ENCODE data around the gene SH2D6. TPM values are rescaled to one million over a fixed set of nuclear protein-coding genes. Genes with fewer than 3 reads are reported as not detected.

Gene SH2D6
- total and polyA plus RNA-seq, 9 of the 15 experiments (the other 6 are each of a cell fraction or from before 2014, with no cell fraction given): 0.07 to 0.76 (median 0.33) TPM; not detected in 2

DNA sequence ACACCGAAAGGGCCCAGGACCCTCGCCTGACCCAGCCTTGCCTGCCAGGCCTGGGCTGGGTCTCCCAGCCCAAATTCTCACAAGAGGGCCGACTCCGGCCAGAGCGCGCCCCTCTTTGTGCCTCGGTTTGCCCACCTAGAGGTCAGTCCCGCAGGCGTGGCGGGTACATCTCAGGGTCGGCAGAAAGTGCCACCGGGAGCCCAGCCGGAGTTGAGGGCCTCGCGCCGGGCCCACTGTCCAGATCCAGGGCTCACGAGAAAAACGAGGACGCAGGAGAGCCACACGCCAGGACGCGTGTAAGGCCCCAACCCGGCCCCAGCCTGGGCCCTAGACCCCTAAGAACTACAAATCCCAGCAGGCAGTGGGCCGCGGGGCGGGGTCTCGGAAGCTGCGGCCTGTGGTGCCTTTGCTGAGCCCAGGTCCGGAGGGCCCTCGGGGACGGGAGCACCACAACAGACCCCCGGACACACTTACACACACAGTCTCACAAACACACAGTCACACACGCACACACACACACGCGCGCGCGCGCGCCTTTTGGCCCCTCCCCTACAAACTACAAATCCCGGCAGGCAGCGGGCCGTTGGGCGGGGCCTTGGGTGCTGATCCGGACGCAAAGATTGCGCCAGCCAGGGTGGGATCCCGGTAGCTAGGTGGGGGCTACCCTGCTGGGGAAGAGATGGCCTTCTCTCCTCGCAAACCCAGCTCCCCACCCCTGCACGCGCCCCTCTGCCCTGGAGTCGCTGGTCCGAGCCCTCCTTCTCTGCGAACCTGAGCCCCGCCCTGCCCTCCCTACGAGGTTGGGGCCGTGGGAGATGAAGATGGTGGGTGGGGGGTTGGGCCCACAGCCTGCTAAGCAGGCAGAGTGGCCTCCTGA lies at the start of gene SH2D6 (continued):
- TF ChIP-seq NR2C2 (CRISPR knock-in tag; IDR thresholded peaks at IDR 0.05) (peak; percentile 70), NR2C2 (tag; IDR thresholded peaks at IDR 0.05) (peak; percentile 89), RBM39 (optimal IDR thresholded peaks at IDR 0.05; ENCODE audit: low read depth, low read length) (no peak), SP1 (CRISPR knock-in tag; IDR thresholded peaks at IDR 0.05) (peak; percentile 93), ZNF766 (CRISPR knock-in tag; conservative IDR thresholded peaks at IDR 0.05) (peak; percentile 79), SRSF7 (optimal IDR thresholded peaks at IDR 0.05; ENCODE audit: low read depth, low read length) (no peak), SAP30 (IDR thresholded peaks at IDR 0.05; ENCODE audit: borderline replicate concordance, insufficient read depth, low read depth, low read length, poor library complexity, severe bottlenecking) (no peak), ZNF143 (CRISPR knock-in tag; IDR thresholded peaks at IDR 0.05) (peak; percentile 94), KLF16 (IDR thresholded peaks at IDR 0.05) (no peak), PRMT5 (CRISPR knock-in tag; IDR thresholded peaks at IDR 0.05) (0 out of 2 replicates have a peak, but pooled peaks have one; percentile 54), ZNF57 (CRISPR knock-in tag; IDR thresholded peaks at IDR 0.05) (0 out of 2 replicates have a peak, but pooled peaks have one; percentile 36), TRIM24 (IDR thresholded peaks at IDR 0.05) (no peak), PTTG1 (tag; IDR thresholded peaks at IDR 0.05; ENCODE audit: low read depth) (no peak), NFE2 (IDR thresholded peaks at IDR 0.05; ENCODE audit: low read depth) (no peak), TCF7L2 (IDR thresholded peaks at IDR 0.05; ENCODE audit: low read depth, low read length) (no peak), E2F3 (CRISPR knock-in tag; IDR thresholded peaks at IDR 0.05) (peak; percentile 74)
- TF ChIP-seq, protein P1, sequence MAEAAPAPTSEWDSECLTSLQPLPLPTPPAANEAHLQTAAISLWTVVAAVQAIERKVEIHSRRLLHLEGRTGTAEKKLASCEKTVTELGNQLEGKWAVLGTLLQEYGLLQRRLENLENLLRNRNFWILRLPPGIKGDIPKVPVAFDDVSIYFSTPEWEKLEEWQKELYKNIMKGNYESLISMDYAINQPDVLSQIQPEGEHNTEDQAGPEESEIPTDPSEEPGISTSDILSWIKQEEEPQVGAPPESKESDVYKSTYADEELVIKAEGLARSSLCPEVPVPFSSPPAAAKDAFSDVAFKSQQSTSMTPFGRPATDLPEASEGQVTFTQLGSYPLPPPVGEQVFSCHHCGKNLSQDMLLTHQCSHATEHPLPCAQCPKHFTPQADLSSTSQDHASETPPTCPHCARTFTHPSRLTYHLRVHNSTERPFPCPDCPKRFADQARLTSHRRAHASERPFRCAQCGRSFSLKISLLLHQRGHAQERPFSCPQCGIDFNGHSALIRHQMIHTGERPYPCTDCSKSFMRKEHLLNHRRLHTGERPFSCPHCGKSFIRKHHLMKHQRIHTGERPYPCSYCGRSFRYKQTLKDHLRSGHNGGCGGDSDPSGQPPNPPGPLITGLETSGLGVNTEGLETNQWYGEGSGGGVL (CRISPR knock-in tag; IDR thresholded peaks at IDR 0.05): no peak
- TF ChIP-seq, protein P2, sequence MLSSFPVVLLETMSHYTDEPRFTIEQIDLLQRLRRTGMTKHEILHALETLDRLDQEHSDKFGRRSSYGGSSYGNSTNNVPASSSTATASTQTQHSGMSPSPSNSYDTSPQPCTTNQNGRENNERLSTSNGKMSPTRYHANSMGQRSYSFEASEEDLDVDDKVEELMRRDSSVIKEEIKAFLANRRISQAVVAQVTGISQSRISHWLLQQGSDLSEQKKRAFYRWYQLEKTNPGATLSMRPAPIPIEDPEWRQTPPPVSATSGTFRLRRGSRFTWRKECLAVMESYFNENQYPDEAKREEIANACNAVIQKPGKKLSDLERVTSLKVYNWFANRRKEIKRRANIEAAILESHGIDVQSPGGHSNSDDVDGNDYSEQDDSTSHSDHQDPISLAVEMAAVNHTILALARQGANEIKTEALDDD (IDR thresholded peaks at IDR 0.05): no peak
- TF ChIP-seq, protein P3, sequence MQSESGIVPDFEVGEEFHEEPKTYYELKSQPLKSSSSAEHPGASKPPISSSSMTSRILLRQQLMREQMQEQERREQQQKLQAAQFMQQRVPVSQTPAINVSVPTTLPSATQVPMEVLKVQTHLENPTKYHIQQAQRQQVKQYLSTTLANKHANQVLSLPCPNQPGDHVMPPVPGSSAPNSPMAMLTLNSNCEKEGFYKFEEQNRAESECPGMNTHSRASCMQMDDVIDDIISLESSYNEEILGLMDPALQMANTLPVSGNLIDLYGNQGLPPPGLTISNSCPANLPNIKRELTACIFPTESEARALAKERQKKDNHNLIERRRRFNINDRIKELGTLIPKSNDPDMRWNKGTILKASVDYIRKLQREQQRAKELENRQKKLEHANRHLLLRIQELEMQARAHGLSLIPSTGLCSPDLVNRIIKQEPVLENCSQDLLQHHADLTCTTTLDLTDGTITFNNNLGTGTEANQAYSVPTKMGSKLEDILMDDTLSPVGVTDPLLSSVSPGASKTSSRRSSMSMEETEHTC (IDR thresholded peaks at IDR 0.05): no peak
- TF ChIP-seq, protein P4, sequence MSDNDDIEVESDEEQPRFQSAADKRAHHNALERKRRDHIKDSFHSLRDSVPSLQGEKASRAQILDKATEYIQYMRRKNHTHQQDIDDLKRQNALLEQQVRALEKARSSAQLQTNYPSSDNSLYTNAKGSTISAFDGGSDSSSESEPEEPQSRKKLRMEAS (CRISPR knock-in tag; IDR thresholded peaks at IDR 0.05): peak; percentile 98
- TF ChIP-seq, protein P5, sequence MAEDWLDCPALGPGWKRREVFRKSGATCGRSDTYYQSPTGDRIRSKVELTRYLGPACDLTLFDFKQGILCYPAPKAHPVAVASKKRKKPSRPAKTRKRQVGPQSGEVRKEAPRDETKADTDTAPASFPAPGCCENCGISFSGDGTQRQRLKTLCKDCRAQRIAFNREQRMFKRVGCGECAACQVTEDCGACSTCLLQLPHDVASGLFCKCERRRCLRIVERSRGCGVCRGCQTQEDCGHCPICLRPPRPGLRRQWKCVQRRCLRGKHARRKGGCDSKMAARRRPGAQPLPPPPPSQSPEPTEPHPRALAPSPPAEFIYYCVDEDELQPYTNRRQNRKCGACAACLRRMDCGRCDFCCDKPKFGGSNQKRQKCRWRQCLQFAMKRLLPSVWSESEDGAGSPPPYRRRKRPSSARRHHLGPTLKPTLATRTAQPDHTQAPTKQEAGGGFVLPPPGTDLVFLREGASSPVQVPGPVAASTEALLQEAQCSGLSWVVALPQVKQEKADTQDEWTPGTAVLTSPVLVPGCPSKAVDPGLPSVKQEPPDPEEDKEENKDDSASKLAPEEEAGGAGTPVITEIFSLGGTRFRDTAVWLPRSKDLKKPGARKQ (CRISPR knock-in tag; IDR thresholded peaks at IDR 0.05): no peak
- TF ChIP-seq, protein P6, sequence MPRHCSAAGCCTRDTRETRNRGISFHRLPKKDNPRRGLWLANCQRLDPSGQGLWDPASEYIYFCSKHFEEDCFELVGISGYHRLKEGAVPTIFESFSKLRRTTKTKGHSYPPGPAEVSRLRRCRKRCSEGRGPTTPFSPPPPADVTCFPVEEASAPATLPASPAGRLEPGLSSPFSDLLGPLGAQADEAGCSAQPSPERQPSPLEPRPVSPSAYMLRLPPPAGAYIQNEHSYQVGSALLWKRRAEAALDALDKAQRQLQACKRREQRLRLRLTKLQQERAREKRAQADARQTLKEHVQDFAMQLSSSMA (CRISPR knock-in tag; IDR thresholded peaks at IDR 0.05): no peak

All from K562 (cell line).